ENCODE results near the gene SLC3A2. TPM values are rescaled to one million over a fixed set of nuclear protein-coding genes. Genes with fewer than 3 reads are reported as not detected.

The SLC3A2 gene
- total RNA-seq, 4 donors from 2014 or later, result 69.8 to 206 (median 98.4) TPM

DNA sequence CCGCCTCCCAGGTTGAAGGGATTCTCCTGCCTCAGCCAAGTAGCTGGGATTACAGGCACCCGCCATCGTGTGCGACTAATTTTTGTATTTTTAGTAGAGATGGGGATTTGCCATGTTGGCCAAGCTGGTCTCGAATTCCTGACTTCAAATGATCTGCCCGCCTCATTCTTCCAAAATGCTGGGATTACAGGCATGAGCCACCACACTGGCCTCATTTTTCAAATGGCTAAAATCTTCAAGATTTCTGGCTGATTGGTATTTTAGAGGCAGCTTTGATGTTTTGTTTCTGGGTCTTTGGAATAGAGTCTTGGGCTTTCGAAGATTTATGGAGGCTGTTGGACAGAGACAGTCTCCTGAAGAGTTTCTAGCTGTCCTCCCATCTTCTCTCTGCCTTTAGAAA lies 5.8 kb upstream of the SLC3A2 start:
- H3K36me3 ChIP-seq, result no peaks in the 10 kb centered on the region
- H3K27ac ChIP-seq, result no peak overlapping the region
- no peak for DNase-seq
- no peaks in the 10 kb centered on the region for H3K9me3 ChIP-seq
- intact Hi-C loops (cut with DNase I; ENCODE audit: low total_unique reads), result no loop called here
- H3K27me3 ChIP-seq, result no peaks in the 10 kb centered on the region
- peaks cover 5 to 10% of the 10 kb centered on the region in 2 donors for H3K4me1 ChIP-seq
- no peak overlapping the region for H3K4me3 ChIP-seq
- TF ChIP-seq, protein P1, sequence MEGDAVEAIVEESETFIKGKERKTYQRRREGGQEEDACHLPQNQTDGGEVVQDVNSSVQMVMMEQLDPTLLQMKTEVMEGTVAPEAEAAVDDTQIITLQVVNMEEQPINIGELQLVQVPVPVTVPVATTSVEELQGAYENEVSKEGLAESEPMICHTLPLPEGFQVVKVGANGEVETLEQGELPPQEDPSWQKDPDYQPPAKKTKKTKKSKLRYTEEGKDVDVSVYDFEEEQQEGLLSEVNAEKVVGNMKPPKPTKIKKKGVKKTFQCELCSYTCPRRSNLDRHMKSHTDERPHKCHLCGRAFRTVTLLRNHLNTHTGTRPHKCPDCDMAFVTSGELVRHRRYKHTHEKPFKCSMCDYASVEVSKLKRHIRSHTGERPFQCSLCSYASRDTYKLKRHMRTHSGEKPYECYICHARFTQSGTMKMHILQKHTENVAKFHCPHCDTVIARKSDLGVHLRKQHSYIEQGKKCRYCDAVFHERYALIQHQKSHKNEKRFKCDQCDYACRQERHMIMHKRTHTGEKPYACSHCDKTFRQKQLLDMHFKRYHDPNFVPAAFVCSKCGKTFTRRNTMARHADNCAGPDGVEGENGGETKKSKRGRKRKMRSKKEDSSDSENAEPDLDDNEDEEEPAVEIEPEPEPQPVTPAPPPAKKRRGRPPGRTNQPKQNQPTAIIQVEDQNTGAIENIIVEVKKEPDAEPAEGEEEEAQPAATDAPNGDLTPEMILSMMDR (IDR thresholded peaks at IDR 0.05), result no peak
- TF ChIP-seq POLR2A (IDR thresholded peaks at IDR 0.05), result no peak

DNA sequence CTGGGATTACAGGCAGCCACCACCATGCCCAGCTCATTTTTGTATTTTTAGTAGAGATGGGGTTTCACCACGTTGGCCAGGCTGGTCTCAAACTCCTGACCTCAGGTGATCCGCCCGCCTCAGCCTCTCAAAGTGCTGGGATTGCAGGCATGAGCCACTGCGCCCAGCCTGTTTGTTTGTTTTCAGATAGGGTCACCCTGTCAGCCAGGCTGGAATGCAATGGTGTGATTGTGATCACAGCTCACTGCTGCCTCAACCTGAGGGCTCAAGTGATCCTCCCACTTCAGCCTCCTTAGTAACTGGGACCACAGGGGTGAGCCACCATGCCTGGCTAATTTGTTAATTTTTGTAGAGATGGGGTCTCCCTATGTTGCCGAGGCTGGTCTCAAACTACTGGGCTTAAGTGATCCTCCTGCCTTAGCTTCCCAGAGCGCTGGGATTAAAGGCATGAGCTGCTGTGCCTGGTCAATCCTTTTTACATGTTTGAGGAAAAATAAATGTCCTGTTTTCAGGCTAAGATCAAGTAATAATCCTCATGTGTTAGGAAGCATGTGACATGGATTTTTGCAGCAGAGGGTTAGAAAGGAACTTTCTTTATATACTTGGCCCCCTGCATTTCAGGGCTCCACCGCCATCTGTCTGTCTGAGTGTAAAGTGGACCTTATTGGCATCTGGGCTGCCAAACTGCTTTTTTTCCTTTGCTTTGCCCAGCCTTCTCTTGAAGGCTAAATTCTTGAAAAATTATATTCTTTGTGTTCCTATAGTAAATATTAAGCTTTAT lies 4.8 kb upstream of the SLC3A2 start:
- DNase-seq, result no peak
- TF ChIP-seq, protein P1 (IDR thresholded peaks at IDR 0.05), result no peak
- TF ChIP-seq POLR2A (IDR thresholded peaks at IDR 0.05), result no peak
- Histone ChIP-seq H3K27ac (no peak overlapping the region), H3K27me3 (no peaks in the 10 kb centered on the region), H3K9me3 (no peaks in the 10 kb centered on the region), H3K36me3 (no peaks in the 10 kb centered on the region), H3K4me1 (peaks cover 6 to 14% of the 10 kb centered on the region in 2 donors), H3K4me3 (no peak overlapping the region)
- intact Hi-C loops (cut with DNase I; ENCODE audit: low total_unique reads), result no loop called here

DNA sequence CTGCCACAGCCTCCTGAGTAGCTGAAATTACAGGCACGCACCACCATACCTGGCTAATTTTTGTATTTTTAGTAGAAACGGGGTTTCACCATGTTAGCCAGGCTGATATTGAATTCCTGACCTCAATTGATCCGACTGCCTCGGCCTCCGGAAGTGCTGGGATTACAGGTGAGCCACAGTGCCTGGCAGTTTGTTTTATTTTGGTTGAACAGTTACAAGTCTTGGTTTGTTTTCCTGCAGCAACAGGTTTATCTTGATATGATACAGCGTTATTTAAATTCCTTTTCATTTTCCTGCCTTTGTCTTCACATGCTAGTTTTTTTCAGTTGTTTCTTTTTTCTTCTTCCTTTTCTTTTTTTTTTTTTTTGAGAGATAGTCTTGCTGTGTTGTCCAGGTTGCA lies 4.0 kb upstream of the SLC3A2 start:
- H3K27me3 ChIP-seq, result no peaks in the 10 kb centered on the region
- no peak overlapping the region for H3K4me3 ChIP-seq
- TF ChIP-seq, protein P1 (IDR thresholded peaks at IDR 0.05), result no peak
- TF ChIP-seq POLR2A (IDR thresholded peaks at IDR 0.05), result no peak
- H3K4me1 ChIP-seq, result peaks cover 6 to 14% of the 10 kb centered on the region in 2 donors
- intact Hi-C loops (cut with DNase I; ENCODE audit: low total_unique reads), result no loop called here
- no peaks in the 10 kb centered on the region for H3K9me3 ChIP-seq
- no peak for DNase-seq
- H3K36me3 ChIP-seq, result no peaks in the 10 kb centered on the region
- no peak overlapping the region for H3K27ac ChIP-seq

DNA sequence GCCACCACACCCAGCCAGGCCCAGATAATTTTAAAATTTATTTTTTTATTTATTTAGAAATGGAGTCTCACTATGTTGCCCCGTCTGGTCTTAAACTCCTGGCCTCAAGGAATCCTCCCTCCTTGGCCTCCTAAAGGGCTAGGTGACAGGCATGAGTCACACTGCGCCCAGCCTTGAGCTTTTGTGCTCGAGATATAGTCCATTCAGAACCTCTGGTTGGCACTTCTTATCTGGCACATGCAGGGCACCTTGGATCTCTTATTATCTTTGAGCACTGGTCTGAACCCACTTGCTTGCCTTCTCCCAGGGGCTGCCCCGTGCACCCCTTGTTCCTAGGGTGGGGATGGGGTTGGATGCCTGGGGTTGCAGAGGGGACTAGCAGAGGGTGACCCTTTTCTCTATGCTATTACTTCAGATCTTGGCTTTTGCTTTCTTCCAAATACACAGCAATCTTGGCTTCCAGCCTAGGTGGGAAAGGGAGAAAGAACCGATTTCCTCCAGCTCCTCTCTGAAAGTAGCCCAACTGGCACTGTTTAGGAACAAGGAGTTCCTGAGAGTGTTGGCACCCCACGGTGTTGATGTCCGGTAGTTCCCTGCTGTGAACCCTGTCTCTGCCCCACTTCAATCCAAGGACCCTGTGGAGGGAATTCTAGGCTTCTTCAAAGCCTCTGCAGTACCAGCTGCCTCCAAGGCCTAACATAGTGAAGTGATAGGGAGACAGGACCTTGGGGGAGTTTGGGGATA lies 1.3 kb upstream of the SLC3A2 start:
- TF ChIP-seq, protein P1 (IDR thresholded peaks at IDR 0.05), result no peak
- TF ChIP-seq POLR2A (IDR thresholded peaks at IDR 0.05), result no peak
- intact Hi-C loops (cut with DNase I; ENCODE audit: low total_unique reads), result no loop called here
- peak overlapping the region; percentile 89 to 99 for H3K4me3 ChIP-seq
- DNase-seq, result peak; percentile 51 to 56
- peak overlapping the region; percentile 99 to 100 for H3K27ac ChIP-seq
- H3K9me3 ChIP-seq, result no peaks in the 10 kb centered on the region
- H3K27me3 ChIP-seq, result no peaks in the 10 kb centered on the region
- H3K4me1 ChIP-seq, result peaks cover 20 to 28% of the 10 kb centered on the region in 2 donors
- H3K36me3 ChIP-seq, result no peaks in the 10 kb centered on the region

DNA sequence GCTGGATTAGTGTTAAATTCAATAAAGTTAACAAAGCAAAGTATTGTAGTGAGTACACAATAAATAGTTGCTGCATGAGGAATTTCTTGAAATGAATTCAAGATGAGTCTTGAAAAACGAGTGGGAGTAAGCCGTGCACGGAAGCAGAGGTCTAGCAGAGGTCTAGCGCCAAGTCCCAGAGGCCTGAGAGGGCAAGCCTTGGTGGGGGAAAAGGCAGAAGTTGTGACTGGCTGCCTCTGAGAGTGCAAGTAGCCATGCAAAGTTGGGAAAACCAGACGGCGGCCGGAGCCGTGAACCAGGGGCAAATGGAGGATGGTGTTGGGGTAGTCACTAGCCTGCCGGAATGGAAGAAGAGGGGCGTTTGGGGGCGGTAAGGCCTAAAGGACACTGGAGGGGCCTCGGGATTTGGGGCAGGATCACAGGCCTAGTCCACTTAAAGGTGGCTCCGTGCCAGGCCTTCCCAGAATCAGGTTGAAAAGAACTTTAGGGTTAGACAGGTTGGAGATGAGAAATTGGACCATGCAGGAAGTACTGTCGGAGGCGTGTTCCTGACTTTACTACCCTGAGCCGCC lies 379 bp upstream of the SLC3A2 start:
- DNase-seq, result peak; percentile 76

More for the DNA sequence above, 379 bp upstream of the SLC3A2 start:
- Histone ChIP-seq H3K4me3 (peak overlapping the region; percentile 89 to 99), H3K27ac (peak overlapping the region; percentile 99 to 100), H3K36me3 (no peaks in the 10 kb centered on the region), H3K27me3 (no peaks in the 10 kb centered on the region), H3K9me3 (no peaks in the 10 kb centered on the region), H3K4me1 (peaks cover 20 to 32% of the 10 kb centered on the region in 2 donors)
- intact Hi-C loops (cut with DNase I; ENCODE audit: low total_unique reads), result no loop called here
- TF ChIP-seq, protein P1 (IDR thresholded peaks at IDR 0.05), result no peak
- TF ChIP-seq POLR2A (IDR thresholded peaks at IDR 0.05), result no peak

Measured in uterus (tissue), 4 donors.